Ascending aorta (tissue), 2 donors: ENCODE data around the gene CCDC177. TPM values are rescaled to one million over a fixed set of nuclear protein-coding genes. Genes with fewer than 3 reads are reported as not detected.

Experiments
- DNase-seq, 2 donors: peaks; one replicate each; pipeline ENCODE4 v3.0.0-alpha.2; 2019; ENCODE audit warnings: low spot score in 2 of 2
- H3K27ac ChIP-seq, 2 donors: fragments of 200-600 bp; sonication (generic); one replicate each; pipeline ENCODE4 v1.5.1; 2016 to 2017; ENCODE audit warnings: mild to moderate bottlenecking in 1 of 2
- H3K27me3 ChIP-seq: fragments of 200-600 bp; sonication (generic); one replicate; pipeline ENCODE4 v1.5.1; 2017
- H3K36me3 ChIP-seq, 2 donors: fragments of 200-600 bp; sonication (generic); one replicate each; pipeline ENCODE4 v1.5.1; 2016
- H3K4me1 ChIP-seq, 2 donors: fragments of 200-600 bp; sonication (generic); one replicate each; pipeline ENCODE4 v1.5.1; 2016 to 2017; ENCODE audit warnings: mild to moderate bottlenecking in 1 of 2
- H3K4me3 ChIP-seq, 2 donors: fragments of 200-600 bp; sonication (generic); one replicate each; pipeline ENCODE4 v1.5.1; 2016 to 2017; ENCODE audit warnings: mild to moderate bottlenecking in 1 of 2
- H3K9me3 ChIP-seq, 2 donors: fragments of 200-600 bp; sonication (generic); one replicate each; pipeline ENCODE4 v1.5.1; 2016
- CTCF ChIP-seq, 3 experiments: fragments of 200-600 bp in 2 of 3; fragments of 450-650 bp in 1 of 3; sonication (generic) in 2 of 3; IDR thresholded peaks; one replicate each; pipeline ENCODE4 v1.5.1; 2016 to 2019; ENCODE audit warnings: antibody characterized with exemption in 3 of 3, mild to moderate bottlenecking in 1 of 3, moderate library complexity in 1 of 3
- intact Hi-C: fragments of 100-400 bp; cut with DNase I; formaldehyde crosslinking; loops from one replicate; pipeline ENCODE4 v1.15.1; 2023
- total RNA-seq: library from RNA; depleted of rRNA; stranded (reverse); fragments of >200 nt; gene quantifications from one replicate; pipeline ENCODE4 v1.1.0, GENCODE V29; 2016

CCDC177 gene
- total RNA-seq, 1 donor from 2014 or later, result not detected

DNA sequence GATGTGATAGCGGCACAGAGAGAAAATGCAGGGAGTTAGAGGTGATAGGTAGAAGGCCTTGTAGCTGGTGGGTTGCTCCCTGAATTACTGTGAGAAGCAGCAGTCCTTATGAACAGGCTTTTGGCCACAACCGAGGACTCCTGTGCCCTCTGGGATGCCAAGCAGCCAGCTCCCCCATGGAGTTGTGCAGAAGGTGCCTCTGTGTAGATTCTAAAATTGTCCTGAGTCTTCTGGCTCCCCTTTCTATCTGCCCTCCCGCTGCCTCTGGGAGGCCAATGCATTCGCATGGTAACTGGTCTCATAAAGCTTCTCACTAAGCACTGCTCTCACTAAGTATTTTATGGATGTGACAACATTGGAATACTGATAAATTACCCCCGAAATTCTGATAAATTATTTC, 20.7 kb upstream of the CCDC177 start:
- H3K4me1 ChIP-seq, result peaks cover 0 to 3% of the 10 kb centered on the region in 2 donors
- no peaks in the 10 kb centered on the region for H3K9me3 ChIP-seq
- no peaks in the 10 kb centered on the region for H3K36me3 ChIP-seq
- no peak overlapping the region for H3K4me3 ChIP-seq
- no peak for DNase-seq
- H3K27me3 ChIP-seq, result no peaks in the 10 kb centered on the region
- no peak overlapping the region for H3K27ac ChIP-seq
- intact Hi-C loops, result no loop called here
- no peak for TF ChIP-seq CTCF (IDR thresholded peaks at IDR 0.05)

GRCh38 chr14:69594846-69595245, 20.2 kb upstream of the CCDC177 start:
- Histone ChIP-seq H3K27ac (no peak overlapping the region), H3K36me3 (no peaks in the 10 kb centered on the region), H3K9me3 (no peaks in the 10 kb centered on the region), H3K4me1 (peaks cover 0 to 3% of the 10 kb centered on the region in 2 donors), H3K27me3 (no peaks in the 10 kb centered on the region), H3K4me3 (no peak overlapping the region)
- intact Hi-C loops, result no loop called here
- no peak for DNase-seq
- TF ChIP-seq CTCF (IDR thresholded peaks at IDR 0.05), result no peak

- peak in 1 of 2 donors; percentile 74 for DNase-seq
- no peaks in the 10 kb centered on the region for H3K27me3 ChIP-seq
- no peaks in the 10 kb centered on the region for H3K9me3 ChIP-seq
- H3K27ac ChIP-seq, result no peak overlapping the region
- H3K4me3 ChIP-seq, result peak overlapping the region in 1 of 2 donors; percentile 49
- intact Hi-C loops, result no loop called here
- no peaks in the 10 kb centered on the region for H3K36me3 ChIP-seq
- H3K4me1 ChIP-seq, result peaks cover 0 to 3% of the 10 kb centered on the region in 2 donors
- TF ChIP-seq CTCF (IDR thresholded peaks at IDR 0.05), result no peak
Observed at GRCh38 chr14:69593018-69593677, 18.5 kb upstream of the CCDC177 start.

GRCh38 chr14:69591317-69591716, 16.6 kb upstream of the CCDC177 start:
- Histone ChIP-seq H3K4me3 (no peak overlapping the region), H3K27me3 (no peaks in the 10 kb centered on the region), H3K27ac (no peak overlapping the region), H3K4me1 (peaks cover 0 to 3% of the 10 kb centered on the region in 2 donors), H3K36me3 (no peaks in the 10 kb centered on the region), H3K9me3 (no peaks in the 10 kb centered on the region)
- DNase-seq, result no peak
- no peak for TF ChIP-seq CTCF (IDR thresholded peaks at IDR 0.05)
- intact Hi-C loops, result no loop called here

- H3K9me3 ChIP-seq, result no peaks in the 10 kb centered on the region
- H3K36me3 ChIP-seq, result no peaks in the 10 kb centered on the region
- H3K4me1 ChIP-seq, result no peaks in the 10 kb centered on the region
- no peak for DNase-seq
- no peak overlapping the region for H3K27ac ChIP-seq
- intact Hi-C loops, result no loop called here
- H3K27me3 ChIP-seq, result no peaks in the 10 kb centered on the region
- TF ChIP-seq CTCF (IDR thresholded peaks at IDR 0.05), result no peak
- H3K4me3 ChIP-seq, result no peak overlapping the region
Observed at GRCh38 chr14:69587389-69587788, 12.7 kb upstream of the CCDC177 start.

DNA sequence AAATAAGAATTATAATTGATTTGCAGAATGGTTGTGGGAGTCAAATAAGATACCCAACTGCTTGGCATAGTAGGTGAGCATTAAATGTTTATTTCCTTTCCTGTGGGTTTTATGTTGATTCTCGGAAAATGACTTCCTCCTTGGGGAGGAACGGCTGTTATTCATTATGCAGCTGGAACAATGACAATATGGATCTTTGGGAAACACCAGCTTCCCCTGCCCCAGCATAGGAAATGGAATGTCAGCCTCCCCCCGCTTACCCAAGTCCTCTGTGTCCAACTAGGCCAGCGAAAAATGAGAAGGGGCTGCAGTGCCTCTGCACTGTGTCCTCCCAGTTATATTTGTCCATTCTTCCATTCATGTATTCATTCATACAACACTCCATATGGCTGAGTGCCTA, 11.7 kb upstream of the CCDC177 start:
- Histone ChIP-seq H3K4me3 (no peak overlapping the region), H3K4me1 (no peaks in the 10 kb centered on the region), H3K27ac (no peak overlapping the region), H3K9me3 (no peaks in the 10 kb centered on the region), H3K27me3 (no peaks in the 10 kb centered on the region), H3K36me3 (no peaks in the 10 kb centered on the region)
- DNase-seq, result no peak
- intact Hi-C loops, result no loop called here
- TF ChIP-seq CTCF (IDR thresholded peaks at IDR 0.05), result no peak
